ENCODE results near the gene SNPH. TPM values are rescaled to one million over a fixed set of nuclear protein-coding genes. Genes with fewer than 3 reads are reported as not detected.
A peak's percentile ranks its signal among the peaks of the same experiment; 100 is the strongest.

SNPH gene
- total RNA-seq, 6 donors from 2014 or later: 1.0 to 17.3 (median 2.4) TPM

- H3K27ac ChIP-seq: peak within 1 kb of the TSS; percentile 28 to 81 (median 71)
These were observed 40.1 kb upstream of the SNPH start, which contains the start of gene RAD21L1 for GRCh38 chr20:1225783-1226654. TSS of gene RAD21L1 (plus strand) at chr20:1226044. CDS start at chr20:1228454, 2,410 bp downstream.

GRCh38 chr20:1229541-1229940 is 36.6 kb upstream of the SNPH start:
- H3K36me3 ChIP-seq: no peaks in the 10 kb centered on the region
- H3K27me3 ChIP-seq: peaks cover 0 to 15% (median 2%) of the 10 kb centered on the region in 4 donors
- 88 to 91% methylated on average over 3 of the region's 3 CpGs for WGBS, 2 donors
- no peaks in the 10 kb centered on the region for H3K9me3 ChIP-seq
- H3K4me1 ChIP-seq: peaks cover 7 to 22% (median 12%) of the 10 kb centered on the region in 4 donors
- ATAC-seq (ENCODE audit: low FRiP score in 2 of 2) (no peak), DNase-seq (no peak)
- H3K27ac ChIP-seq: no peak overlapping the region
- no peak overlapping the region for H3K4me3 ChIP-seq
- no peak for TF ChIP-seq POLR2AphosphoS5 (IDR thresholded peaks at IDR 0.05)
- TF ChIP-seq CTCF (IDR thresholded peaks at IDR 0.05): no peak
- TF ChIP-seq POLR2A (IDR thresholded peaks at IDR 0.05): no peak
- no peak for TF ChIP-seq EP300 (IDR thresholded peaks at IDR 0.05)

More at GRCh38 chr20:1225783-1226654, 40.1 kb upstream of the SNPH start, which contains the start of gene RAD21L1:
- TF ChIP-seq POLR2AphosphoS5 (IDR thresholded peaks at IDR 0.05) (peak in 1 of 2 donors; percentile 53), EP300 (IDR thresholded peaks at IDR 0.05) (no peak), CTCF (IDR thresholded peaks at IDR 0.05) (no peak), POLR2A (IDR thresholded peaks at IDR 0.05) (peak in 1 of 4 donors; percentile 19)
- Histone ChIP-seq H3K4me3 (peak within 1 kb of the TSS; percentile 69 to 81 (median 78)), H3K9me3 (no peaks in the 10 kb centered on the region), H3K36me3 (no peaks in the 10 kb centered on the region), H3K4me1 (peaks cover 7 to 22% (median 12%) of the 10 kb centered on the region in 4 donors), H3K27me3 (peaks cover 0 to 15% (median 2%) of the 10 kb centered on the region in 4 donors)
- WGBS, 2 donors: 0 to 2% methylated on average over 6 to 20 of the region's 88 CpGs
- ATAC-seq (ENCODE audit: low FRiP score in 2 of 2) (peak; percentile 94 to 96), DNase-seq (peak; percentile 84 to 95)

- WGBS, 2 donors: 78 to 86% methylated on average over 3 of the region's 3 CpGs
- H3K4me3 ChIP-seq: no peak overlapping the region
- ATAC-seq (ENCODE audit: low FRiP score in 2 of 2) (no peak), DNase-seq (no peak)
- no peak for TF ChIP-seq POLR2AphosphoS5 (IDR thresholded peaks at IDR 0.05)
- TF ChIP-seq CTCF (IDR thresholded peaks at IDR 0.05): no peak
- no peak for TF ChIP-seq POLR2A (IDR thresholded peaks at IDR 0.05)
- no peak for TF ChIP-seq EP300 (IDR thresholded peaks at IDR 0.05)
- H3K27me3 ChIP-seq: peaks cover 0 to 1% (median 0%) of the 10 kb centered on the region in 4 donors
- no peak overlapping the region for H3K27ac ChIP-seq
- H3K4me1 ChIP-seq: no peaks in the 10 kb centered on the region
- no peaks in the 10 kb centered on the region for H3K9me3 ChIP-seq
- H3K36me3 ChIP-seq: no peaks in the 10 kb centered on the region
These were observed 33.6 kb upstream of the SNPH start for GRCh38 chr20:1232286-1233111.

- no peaks in the 10 kb centered on the region for H3K4me1 ChIP-seq
- H3K27ac ChIP-seq: no peak overlapping the region
- TF ChIP-seq POLR2AphosphoS5 (IDR thresholded peaks at IDR 0.05): no peak
- TF ChIP-seq EP300 (IDR thresholded peaks at IDR 0.05): no peak
- no peak for TF ChIP-seq POLR2A (IDR thresholded peaks at IDR 0.05)
- TF ChIP-seq CTCF (IDR thresholded peaks at IDR 0.05): no peak
- DNase-seq (no peak), ATAC-seq (ENCODE audit: low FRiP score in 2 of 2) (no peak)
- no peaks in the 10 kb centered on the region for H3K36me3 ChIP-seq
- no peaks in the 10 kb centered on the region for H3K9me3 ChIP-seq
- H3K27me3 ChIP-seq: no peaks in the 10 kb centered on the region
- H3K4me3 ChIP-seq: no peak overlapping the region
- 90 to 91% methylated on average over 5 of the region's 5 CpGs for WGBS, 2 donors
These were observed 25.5 kb upstream of the SNPH start for GRCh38 chr20:1240549-1240948.

Data from upper lobe of left lung (tissue), 6 donors.